Esophagus muscularis mucosa (tissue), 4 donors: ENCODE measurements around the gene HK3. TPM values are rescaled to one million over a fixed set of nuclear protein-coding genes. Genes with fewer than 3 reads are reported as not detected.

Experiments
- DNase-seq: peaks from one replicate; pipeline ENCODE4 v3.0.0-alpha.2; 2017; ENCODE audit errors: extremely low spot score
- H3K27ac ChIP-seq, 4 donors: fragments of 200-600 bp; sonication (generic); replicated peaks in 1 of 4; 1 replicate in 3 of 4; 2 replicates in 1 of 4; pipeline ENCODE4 v1.5.1; 2016 to 2019; ENCODE audit warnings: mild to moderate bottlenecking in 1 of 4
- H3K27me3 ChIP-seq, 4 donors: fragments of 200-600 bp; sonication (generic); one replicate each; pipeline versions ENCODE4 v1.5.1 to v1.6.0; 2016 to 2019
- H3K36me3 ChIP-seq, 4 donors: fragments of 200-600 bp; sonication (generic); one replicate each; pipeline ENCODE4 v1.5.1; 2016 to 2019
- H3K4me1 ChIP-seq, 4 donors: fragments of 200-600 bp; sonication (generic); one replicate each; pipeline ENCODE4 v1.5.1; 2016 to 2019
- H3K4me3 ChIP-seq, 4 donors: fragments of 200-600 bp; sonication (generic); 1 replicate in 2 of 4; 2 replicates in 2 of 4; pipeline ENCODE4 v1.5.1; 2016 to 2019; ENCODE audit warnings: mild to moderate bottlenecking in 4 of 4, moderate library complexity in 1 of 4
- H3K9me3 ChIP-seq, 4 donors: fragments of 200-600 bp; sonication (generic); 1 replicate in 3 of 4; 2 replicates in 1 of 4; pipeline ENCODE4 v1.5.1; 2016 to 2019
- CTCF ChIP-seq, 3 experiments: fragments of 200-600 bp in 2 of 3; fragments of 450-650 bp in 1 of 3; sonication (generic) in 2 of 3; IDR thresholded peaks; one replicate each; pipeline ENCODE4 v1.5.1; 2017 to 2019; ENCODE audit warnings: antibody characterized with exemption in 3 of 3, mild to moderate bottlenecking in 2 of 3, moderate library complexity in 1 of 3
- EP300 ChIP-seq: sonication (generic); formaldehyde crosslinking; IDR thresholded peaks from one replicate; pipeline ENCODE4 v1.6.1; 2017; ENCODE audit warnings: antibody characterized with exemption
- POLR2A ChIP-seq: fragments of 450-650 bp; IDR thresholded peaks from one replicate; pipeline ENCODE4 v1.6.1; 2017; ENCODE audit warnings: antibody characterized with exemption, moderate library complexity, mild to moderate bottlenecking, low read depth
- POLR2AphosphoS5 ChIP-seq, 2 donors: sonication (generic); formaldehyde crosslinking; IDR thresholded peaks; one replicate each; pipeline ENCODE4 v1.6.1; 2017; ENCODE audit warnings: antibody characterized with exemption in 2 of 2
- WGBS: methylation state at CpG from one replicate; pipeline ENCODE4 v1.1.5; 2018; 5-methylcytosine and 5-hydroxymethylcytosine counted together
- intact Hi-C: fragments of 100-400 bp; cut with DNase I; formaldehyde crosslinking; loops from one replicate; pipeline ENCODE4 v1.15.1; 2023
- total RNA-seq, 4 donors: library from RNA; depleted of rRNA; stranded (reverse); fragments of >200 nt; gene quantifications; one replicate each; pipeline versions ENCODE4 v1.1.0 to v1.2.1, GENCODE V29; 2016

The HK3 gene
- total RNA-seq, 4 donors from 2014 or later, result 3.8 to 11.6 (median 6.9) TPM

- WGBS, result 65% methylated on average over 15 of the region's 15 CpGs
- no peak for TF ChIP-seq EP300
- TF ChIP-seq POLR2A, result no peak
- no peak for TF ChIP-seq CTCF (IDR thresholded peaks at IDR 0.05)
- no peak for TF ChIP-seq POLR2AphosphoS5 (IDR thresholded peaks at IDR 0.05)
- intact Hi-C loops, result no loop called here
- Histone ChIP-seq H3K4me1 (no peaks in the 10 kb centered on the region), H3K9me3 (no peaks in the 10 kb centered on the region), H3K36me3 (no peaks in the 10 kb centered on the region), H3K27ac (no peak overlapping the region), H3K4me3 (no peak overlapping the region), H3K27me3 (peaks cover 0 to 54% (median 0%) of the 10 kb centered on the region in 4 donors)
- no peak for DNase-seq
Observed at GRCh38 chr5:176836811-176837706, 62.1 kb downstream of the HK3 start.

- Histone ChIP-seq H3K4me3 (no peak overlapping the region), H3K4me1 (no peaks in the 10 kb centered on the region), H3K27ac (no peak overlapping the region), H3K9me3 (no peaks in the 10 kb centered on the region), H3K27me3 (peaks cover 0 to 50% (median 0%) of the 10 kb centered on the region in 4 donors), H3K36me3 (no peaks in the 10 kb centered on the region)
- WGBS, result 58% methylated on average over 3 of the region's 3 CpGs
- TF ChIP-seq EP300, result no peak
- no peak for TF ChIP-seq POLR2AphosphoS5 (IDR thresholded peaks at IDR 0.05)
- no peak for TF ChIP-seq POLR2A
- TF ChIP-seq CTCF (IDR thresholded peaks at IDR 0.05), result no peak
- intact Hi-C loops, result no loop called here
- no peak for DNase-seq
Observed at GRCh38 chr5:176835918-176836317, 63.2 kb downstream of the HK3 start.

DNA sequence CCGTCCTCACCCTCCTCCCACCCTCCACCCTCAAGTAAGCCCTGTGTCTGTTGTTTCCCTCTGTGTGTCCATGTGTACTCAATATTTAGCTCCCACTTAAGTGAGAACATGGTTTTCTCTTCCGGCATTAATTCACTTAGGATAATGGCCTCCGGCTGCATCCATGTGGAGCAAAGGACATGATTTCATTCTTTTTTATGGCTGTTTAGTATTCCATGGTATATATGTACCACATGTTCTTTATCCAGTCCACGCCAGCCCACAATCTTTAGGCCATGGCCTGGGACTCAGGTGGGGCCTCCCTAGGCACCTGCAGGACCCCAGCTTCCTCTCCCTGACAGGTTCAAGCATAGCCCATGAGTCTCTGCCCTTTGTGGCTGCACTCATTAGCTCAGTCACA is 65.9 kb downstream of the HK3 start:
- H3K27ac ChIP-seq, result no peak overlapping the region
- WGBS, result 87% methylated on average over 4 of the region's 4 CpGs
- H3K9me3 ChIP-seq, result no peaks in the 10 kb centered on the region
- H3K27me3 ChIP-seq, result peaks cover 0 to 50% (median 0%) of the 10 kb centered on the region in 4 donors
- no peak for TF ChIP-seq POLR2AphosphoS5 (IDR thresholded peaks at IDR 0.05)
- no peak for TF ChIP-seq CTCF (IDR thresholded peaks at IDR 0.05)
- no peak for TF ChIP-seq POLR2A
- TF ChIP-seq EP300, result no peak
- no peaks in the 10 kb centered on the region for H3K4me1 ChIP-seq
- no peak overlapping the region for H3K4me3 ChIP-seq
- intact Hi-C loops, result no loop called here
- DNase-seq, result no peak
- no peaks in the 10 kb centered on the region for H3K36me3 ChIP-seq

DNA sequence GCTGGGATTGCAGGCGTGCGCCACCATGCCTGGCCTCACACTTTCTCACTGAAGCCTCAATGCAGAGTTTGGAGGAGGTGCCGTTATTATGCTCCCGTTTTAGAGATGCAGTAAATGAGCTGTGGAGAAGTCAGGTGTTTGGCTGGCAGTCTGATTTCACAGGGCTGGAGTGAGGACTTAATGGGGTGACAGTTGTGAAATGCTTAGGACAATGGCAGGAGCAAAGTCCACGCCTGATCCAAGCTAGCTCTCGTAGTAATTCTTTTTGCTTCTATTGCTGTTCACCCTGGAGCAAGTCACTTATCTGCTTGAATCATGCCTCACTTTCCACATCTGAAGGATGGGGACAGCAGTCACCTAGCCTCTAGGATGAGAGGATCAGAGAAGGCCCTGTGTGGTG is 67.0 kb downstream of the HK3 start:
- 81% methylated on average over 6 of the region's 6 CpGs for WGBS
- Histone ChIP-seq H3K27me3 (peaks cover 0 to 55% (median 0%) of the 10 kb centered on the region in 4 donors), H3K4me3 (no peak overlapping the region), H3K36me3 (no peaks in the 10 kb centered on the region), H3K27ac (no peak overlapping the region), H3K9me3 (no peaks in the 10 kb centered on the region), H3K4me1 (no peaks in the 10 kb centered on the region)
- intact Hi-C loops, result no loop called here
- TF ChIP-seq CTCF (IDR thresholded peaks at IDR 0.05) (no peak), POLR2A (no peak), POLR2AphosphoS5 (IDR thresholded peaks at IDR 0.05) (no peak), EP300 (no peak)
- no peak for DNase-seq
